ENCODE data around the gene ZNF148. TPM values are rescaled to one million over a fixed set of nuclear protein-coding genes. Genes with fewer than 3 reads are reported as not detected.

ZNF148 gene
- total and polyA plus RNA-seq, 2 of the 4 experiments (the other 2 are of a cell fraction), result 9.4 to 65.2 TPM

DNA sequence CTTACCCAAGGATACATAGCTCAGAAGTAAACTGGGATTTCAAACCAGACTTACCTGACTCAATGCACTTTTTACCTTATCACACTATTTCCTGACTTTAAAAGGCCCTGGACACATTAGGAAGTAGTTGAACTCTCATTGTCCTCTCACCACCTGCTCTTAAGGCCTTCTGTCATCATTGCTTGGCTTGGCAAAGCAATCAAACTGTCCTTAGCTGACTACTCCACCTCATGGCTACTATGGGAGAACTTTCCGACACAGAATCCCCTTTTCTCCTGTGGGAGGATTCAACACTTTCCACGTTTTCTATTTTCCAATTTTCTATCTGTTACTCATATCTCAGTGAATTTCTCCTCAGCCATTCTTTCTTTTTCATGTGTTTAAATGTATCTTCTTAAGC lies 55.4 kb downstream of the ZNF148 start:
- no peak overlapping the region for H2BK15ac ChIP-seq (ENCODE audit: low read depth, low read length)
- H3K23ac ChIP-seq (ENCODE audit: low read depth, low read length), result no peak overlapping the region
- H3K4me2 ChIP-seq (ENCODE audit: low read depth, low read length), result no peak overlapping the region
- H2AK9ac ChIP-seq (replicated peaks; ENCODE audit: low read depth, low read length, poor library complexity), result no peak overlapping the region
- no peak overlapping the region for H3K4me3 ChIP-seq (ENCODE audit: insufficient read depth, low read depth, low read length)
- no peak overlapping the region for H2AK5ac ChIP-seq (ENCODE audit: low read depth, low read length)
- no peaks in the 10 kb centered on the region; the same call in 1 of the 2 replicates for H4K20me1 ChIP-seq (ENCODE audit: insufficient read depth, low read length)
- H3K14ac ChIP-seq (replicated peaks; ENCODE audit: low read depth, low read length), result no peak overlapping the region
- POLR2A ChIA-PET (ENCODE audit: unreplicated experiment), result no interaction called here
- no peak for TF ChIP-seq BHLHE40 (IDR thresholded peaks at IDR 0.05; ENCODE audit: low read depth, low read length)
- TF ChIP-seq RFX5 (IDR thresholded peaks at IDR 0.05; ENCODE audit: low read depth, low read length), result no peak
- no peak for TF ChIP-seq CHD1 (IDR thresholded peaks at IDR 0.05; ENCODE audit: low read depth, low read length)
- TF ChIP-seq FOS (IDR thresholded peaks at IDR 0.05; ENCODE audit: low read depth, low read length), result no peak
- TF ChIP-seq CEBPB (IDR thresholded peaks at IDR 0.05; ENCODE audit: low read depth, low read length), result no peak
- TF ChIP-seq, protein P1, sequence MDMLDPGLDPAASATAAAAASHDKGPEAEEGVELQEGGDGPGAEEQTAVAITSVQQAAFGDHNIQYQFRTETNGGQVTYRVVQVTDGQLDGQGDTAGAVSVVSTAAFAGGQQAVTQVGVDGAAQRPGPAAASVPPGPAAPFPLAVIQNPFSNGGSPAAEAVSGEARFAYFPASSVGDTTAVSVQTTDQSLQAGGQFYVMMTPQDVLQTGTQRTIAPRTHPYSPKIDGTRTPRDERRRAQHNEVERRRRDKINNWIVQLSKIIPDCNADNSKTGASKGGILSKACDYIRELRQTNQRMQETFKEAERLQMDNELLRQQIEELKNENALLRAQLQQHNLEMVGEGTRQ (IDR thresholded peaks at IDR 0.05; ENCODE audit: low read depth, low read length), result no peak
- TF ChIP-seq MXI1 (IDR thresholded peaks at IDR 0.05; ENCODE audit: borderline replicate concordance, low read depth, low read length), result no peak
- TF ChIP-seq MAZ (IDR thresholded peaks at IDR 0.05; ENCODE audit: borderline replicate concordance, low read depth, low read length), result no peak
- TF ChIP-seq NFE2L2 (IDR thresholded peaks at IDR 0.05; ENCODE audit: low read depth, low read length), result no peak
- no peak for TF ChIP-seq SMC3 (IDR thresholded peaks at IDR 0.05; ENCODE audit: low read depth, low read length)
- TF ChIP-seq, protein P2, sequence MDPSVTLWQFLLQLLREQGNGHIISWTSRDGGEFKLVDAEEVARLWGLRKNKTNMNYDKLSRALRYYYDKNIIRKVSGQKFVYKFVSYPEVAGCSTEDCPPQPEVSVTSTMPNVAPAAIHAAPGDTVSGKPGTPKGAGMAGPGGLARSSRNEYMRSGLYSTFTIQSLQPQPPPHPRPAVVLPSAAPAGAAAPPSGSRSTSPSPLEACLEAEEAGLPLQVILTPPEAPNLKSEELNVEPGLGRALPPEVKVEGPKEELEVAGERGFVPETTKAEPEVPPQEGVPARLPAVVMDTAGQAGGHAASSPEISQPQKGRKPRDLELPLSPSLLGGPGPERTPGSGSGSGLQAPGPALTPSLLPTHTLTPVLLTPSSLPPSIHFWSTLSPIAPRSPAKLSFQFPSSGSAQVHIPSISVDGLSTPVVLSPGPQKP (IDR thresholded peaks at IDR 0.05; ENCODE audit: borderline replicate concordance, low read depth, low read length), result no peak
- TF ChIP-seq POLR2A (IDR thresholded peaks at IDR 0.05; ENCODE audit: low read depth, low read length), result no peak
- no peak for TF ChIP-seq RAD21 (IDR thresholded peaks at IDR 0.05; ENCODE audit: low read length)
- H2BK20ac ChIP-seq (ENCODE audit: low read depth, low read length), result no peak overlapping the region
- BruUV-seq (replicated peaks), result no TSS peak
- H3K9me1 ChIP-seq (ENCODE audit: insufficient read depth, low read length), result no peaks in the 10 kb centered on the region; the same call in 1 of the 2 replicates
- H4K8ac ChIP-seq (ENCODE audit: low read depth in 2 of 2, low read length in 2 of 2), result no peak overlapping the region
- in situ Hi-C loops (cut with MboI; ENCODE audit: low sequenced_read_pairs) (no loop called here), dilution Hi-C loops (cut with HindIII; ENCODE audit: low sequenced_read_pairs, unreplicated experiment) (no loop called here), intact Hi-C loops (cut with micrococcal nuclease) (no loop called here)
- peaks cover 4% of the 10 kb centered on the region; the same call in 1 of the 2 replicates for H3K4me1 ChIP-seq (ENCODE audit: control insufficient read depth, insufficient read depth, low read length)
- no peak overlapping the region for H3K18ac ChIP-seq (ENCODE audit: low read depth, low read length)
- H4K91ac ChIP-seq (ENCODE audit: insufficient read depth, low read depth, low read length), result no peak overlapping the region
- no peaks in the 10 kb centered on the region for H3K9me3 ChIP-seq (ENCODE audit: control insufficient read depth, insufficient read depth, low read length)
- H3K79me1 ChIP-seq (ENCODE audit: low read depth in 1 of 2, low read length in 2 of 2), result peaks cover 4 to 33% of the 10 kb centered on the region in 2 experiments; a peak in 3 of 4 replicates
- H3K36me3 ChIP-seq (ENCODE audit: control insufficient read depth, insufficient read depth, low read length), result peaks cover 2% of the 10 kb centered on the region; the same call in 1 of the 2 replicates
- no peak overlapping the region for H4K5ac ChIP-seq (ENCODE audit: low read depth, low read length)
- CTCF ChIA-PET, result interaction anchor here (1.2 kb wide), 1 partner anchor 27 kb away, joined by 3 read pairs; no protein-coding TSS in a partner anchor
- ATAC-seq (ENCODE audit: low read depth) (no peak), DNase-seq (no peak)
- H3K27ac ChIP-seq (ENCODE audit: insufficient read depth, low read length), result no peak overlapping the region
- no peak overlapping the region for H3K56ac ChIP-seq (ENCODE audit: extremely low read depth, insufficient read depth, low read length)
- H3K9ac ChIP-seq (ENCODE audit: low read depth, low read length), result no peak overlapping the region
- H2BK120ac ChIP-seq (ENCODE audit: low read depth, low read length), result no peak overlapping the region
- H2AFZ ChIP-seq (replicated peaks; ENCODE audit: low read length, poor library complexity), result no peak overlapping the region
- 100% methylated on average over 1 of the region's 2 CpGs; no CpG with 5 or more reads in 1 of the 2 experiments for WGBS, 2 experiments (ENCODE audit: extremely low coverage in 2 of 2, insufficient read length in 1 of 2)
- H2BK5ac ChIP-seq (ENCODE audit: low read depth, low read length, poor library complexity, severe bottlenecking), result no peak overlapping the region
- no peaks in the 10 kb centered on the region for H3K27me3 ChIP-seq (ENCODE audit: control insufficient read depth, insufficient read depth, low read length)
- no peak overlapping the region for H3K4ac ChIP-seq (ENCODE audit: low read depth, low read length)

Measured in IMR-90 (cell line).